Hepatocyte (in vitro differentiated cells): Measurements from ENCODE around the gene MYBPC3. TPM values are rescaled to one million over a fixed set of nuclear protein-coding genes. Genes with fewer than 3 reads are reported as not detected.

Experiments
- DNase-seq: peaks from one replicate; pipeline ENCODE4 v3.0.0-alpha.2; 2016; ENCODE audit warnings: low spot score
- H2AFZ ChIP-seq: fragments of 200-600 bp; sonication (generic); 2 replicates; pipeline ENCODE4 v1.6.0; 2016; ENCODE audit warnings: antibody characterized with exemption, mild to moderate bottlenecking
- H3K27ac ChIP-seq: fragments of 200-600 bp; sonication (generic); 2 replicates; pipeline ENCODE4 v1.5.1; 2016; ENCODE audit warnings: mild to moderate bottlenecking
- H3K27me3 ChIP-seq: fragments of 200-600 bp; sonication (generic); 2 replicates; pipeline ENCODE4 v1.6.1; 2016
- H3K36me3 ChIP-seq: fragments of 200-600 bp; sonication (generic); replicated peaks from 2 replicates; pipeline ENCODE4 v1.5.1; 2016; ENCODE audit warnings: low read depth; ENCODE audit not compliant: insufficient read depth
- H3K4me1 ChIP-seq: fragments of 200-600 bp; sonication (generic); 2 replicates; pipeline ENCODE4 v1.5.1; 2016; ENCODE audit warnings: mild to moderate bottlenecking, moderate library complexity; ENCODE audit not compliant: insufficient read depth
- H3K4me2 ChIP-seq: fragments of 200-600 bp; sonication (generic); 2 replicates; pipeline ENCODE4 v1.6.0; 2016
- H3K4me3 ChIP-seq: fragments of 200-600 bp; sonication (generic); 2 replicates; pipeline ENCODE4 v1.5.1; 2016; ENCODE audit warnings: mild to moderate bottlenecking
- H3K79me2 ChIP-seq: fragments of 200-600 bp; sonication (generic); 2 replicates; pipeline ENCODE4 v1.6.0; 2017; ENCODE audit warnings: mild to moderate bottlenecking
- H3K9me2 ChIP-seq: fragments of 200-600 bp; sonication (generic); replicated peaks from 2 replicates; pipeline ENCODE4 v1.6.0; 2017; ENCODE audit warnings: mild to moderate bottlenecking; ENCODE audit not compliant: insufficient read depth
- H3K9me3 ChIP-seq: fragments of 200-600 bp; sonication (generic); 2 replicates; pipeline ENCODE4 v1.5.1; 2016; ENCODE audit warnings: low read depth, mild to moderate bottlenecking
- H4K20me1 ChIP-seq: fragments of 200-600 bp; sonication (generic); 2 replicates; pipeline ENCODE4 v1.6.0; 2016; ENCODE audit warnings: mild to moderate bottlenecking; ENCODE audit not compliant: insufficient read depth, poor library complexity, severe bottlenecking
- CTCF ChIP-seq: fragments of 200-600 bp; sonication (generic); IDR thresholded peaks from 2 replicates; pipeline ENCODE4 v1.5.1; 2016; ENCODE audit warnings: antibody characterized with exemption, mild to moderate bottlenecking; ENCODE audit not compliant: poor library complexity
- EZH2 ChIP-seq: fragments of 200-600 bp; sonication (generic); IDR thresholded peaks from 2 replicates; pipeline ENCODE4 v1.6.1; 2016; ENCODE audit warnings: antibody characterized with exemption, mild to moderate bottlenecking, borderline replicate concordance
- EZH2phosphoT487 ChIP-seq: fragments of 200-600 bp; sonication (generic); IDR thresholded peaks from one replicate; pipeline ENCODE4 v1.6.1; 2018; ENCODE audit warnings: antibody characterized with exemption, mild to moderate bottlenecking, low read depth, moderate library complexity; ENCODE audit not compliant: unreplicated experiment, severe bottlenecking
- whole genome bisulfite sequencing: methylation state at CpG from one replicate; pipeline ENCODE4 v1.1.6; 2016; ENCODE audit warnings: low lambda C conversion rate; ENCODE audit errors: missing lambda C conversion rate; 5-methylcytosine and 5-hydroxymethylcytosine counted together
- polyA plus RNA-seq: library from polyadenylated mRNA; unstranded; fragments of >200 nt; fragmentation: Nextera tagmentation; extraction: Ambion mirVana; gene quantifications from 2 replicates; pipeline ENCODE4 v1.2.1, GENCODE V29; 2016
- total RNA-seq: library from RNA; depleted of rRNA; stranded (reverse); fragments of >200 nt; gene quantifications from 2 replicates; pipeline ENCODE4 v1.2.3, GENCODE V29; 2014

MYBPC3 gene
- total and polyA plus RNA-seq, 2 experiments from 2014 or later: 0.51 to 1.4 TPM

- H3K27ac ChIP-seq: no peak overlapping the region
- no peak for TF ChIP-seq EZH2
- no peak for TF ChIP-seq EZH2phosphoT487
- no peak for TF ChIP-seq CTCF
- H3K4me2 ChIP-seq: no peak overlapping the region
- no peaks in the 10 kb centered on the region for H3K36me3 ChIP-seq
- H3K27me3 ChIP-seq: no peaks in the 10 kb centered on the region
- H2AFZ ChIP-seq: no peak overlapping the region
- no peak for DNase-seq
- H3K9me2 ChIP-seq: no peaks in the 10 kb centered on the region
- H3K4me3 ChIP-seq: no peak overlapping the region
- H3K4me1 ChIP-seq: no peaks in the 10 kb centered on the region
- no peaks in the 10 kb centered on the region for H4K20me1 ChIP-seq
- no peaks in the 10 kb centered on the region for H3K79me2 ChIP-seq
- no peaks in the 10 kb centered on the region for H3K9me3 ChIP-seq
- 82% methylated on average over 4 of the region's 4 CpGs for WGBS
Observed at GRCh38 chr11:47383071-47383470, 30.6 kb upstream of the MYBPC3 start.

- no peak for TF ChIP-seq EZH2
- TF ChIP-seq EZH2phosphoT487: no peak
- no peak for TF ChIP-seq CTCF
- no peaks in the 10 kb centered on the region for H3K79me2 ChIP-seq
- H3K4me2 ChIP-seq: no peak overlapping the region
- no peak overlapping the region for H3K27ac ChIP-seq
- no peaks in the 10 kb centered on the region for H4K20me1 ChIP-seq
- H2AFZ ChIP-seq: no peak overlapping the region
- no peak overlapping the region for H3K4me3 ChIP-seq
- H3K9me2 ChIP-seq: no peaks in the 10 kb centered on the region
- WGBS: 94% methylated on average over 2 of the region's 2 CpGs
- H3K9me3 ChIP-seq: no peaks in the 10 kb centered on the region
- H3K27me3 ChIP-seq: no peaks in the 10 kb centered on the region
- DNase-seq: no peak
- no peaks in the 10 kb centered on the region for H3K4me1 ChIP-seq
- H3K36me3 ChIP-seq: no peaks in the 10 kb centered on the region
Observed at GRCh38 chr11:47380078-47380477, 27.6 kb upstream of the MYBPC3 start.

- Histone ChIP-seq H3K27me3 (no peaks in the 10 kb centered on the region), H3K9me3 (no peaks in the 10 kb centered on the region), H3K79me2 (no peaks in the 10 kb centered on the region), H3K27ac (no peak overlapping the region), H3K4me2 (no peak overlapping the region), H4K20me1 (no peaks in the 10 kb centered on the region), H3K4me1 (no peaks in the 10 kb centered on the region), H3K4me3 (no peak overlapping the region), H2AFZ (no peak overlapping the region), H3K36me3 (no peaks in the 10 kb centered on the region), H3K9me2 (no peaks in the 10 kb centered on the region)
- WGBS: 94% methylated on average over 2 of the region's 2 CpGs
- no peak for DNase-seq
- TF ChIP-seq CTCF (no peak), EZH2phosphoT487 (no peak), EZH2 (no peak)
Observed at GRCh38 chr11:47379317-47379716, 26.8 kb upstream of the MYBPC3 start.

GRCh38 chr11:47378836-47379170 lies 26.3 kb upstream of the MYBPC3 start:
- no peaks in the 10 kb centered on the region for H3K9me2 ChIP-seq
- no peaks in the 10 kb centered on the region for H3K36me3 ChIP-seq
- no peak overlapping the region for H3K4me3 ChIP-seq
- no peak overlapping the region for H3K4me2 ChIP-seq
- H3K27me3 ChIP-seq: no peaks in the 10 kb centered on the region
- H3K79me2 ChIP-seq: no peaks in the 10 kb centered on the region
- H3K27ac ChIP-seq: no peak overlapping the region
- TF ChIP-seq CTCF: no peak
- TF ChIP-seq EZH2phosphoT487: no peak
- no peak for TF ChIP-seq EZH2
- no peaks in the 10 kb centered on the region for H4K20me1 ChIP-seq
- no peak overlapping the region for H2AFZ ChIP-seq
- no peaks in the 10 kb centered on the region for H3K9me3 ChIP-seq
- no peak for DNase-seq
- no peaks in the 10 kb centered on the region for H3K4me1 ChIP-seq
